Kidney (tissue), 14 donors: ENCODE measurements around the gene NEDD9. TPM values are rescaled to one million over a fixed set of nuclear protein-coding genes. Genes with fewer than 3 reads are reported as not detected.

ENCODE experiments used
- DNase-seq, 5 donors: peaks; one replicate each; pipeline ENCODE4 v3.0.0-alpha.2; 2013 to 2020
- FAIRE-seq: peaks from 2 replicates; lab custom pipeline; 2012; peaks lifted over from hg19 to GRCh38; lab: Jason Lieb, UNC
- H3K27ac ChIP-seq, 2 donors: one replicate each; pipeline ENCODE4 v1.7.0; 2013; ENCODE audit warnings: low read depth in 2 of 2, low read length in 2 of 2, inconsistent platforms in 1 of 2
- H3K27me3 ChIP-seq: one replicate; pipeline ENCODE4 v1.7.1; 2013; ENCODE audit warnings: low read length, inconsistent platforms; ENCODE audit not compliant: control insufficient read depth, insufficient read depth
- H3K36me3 ChIP-seq, 3 donors: one replicate each; pipeline versions ENCODE4 v1.7.0 to v1.7.1; 2013; ENCODE audit warnings: low read length in 3 of 3, control low read depth in 1 of 3, inconsistent platforms in 1 of 3; ENCODE audit not compliant: insufficient read depth in 3 of 3, control insufficient read depth in 2 of 3
- H3K4me1 ChIP-seq, 3 donors: one replicate each; pipeline versions ENCODE4 v1.7.0 to v1.7.1; 2013; ENCODE audit warnings: low read length in 3 of 3, inconsistent platforms in 1 of 3, low read depth in 1 of 3; ENCODE audit not compliant: control insufficient read depth in 2 of 3, insufficient read depth in 2 of 3
- H3K4me3 ChIP-seq, 3 donors: one replicate each; pipeline versions ENCODE4 v1.7.0 to v1.8.1; 2013; ENCODE audit warnings: low read length in 3 of 3, control low read depth in 1 of 3, inconsistent platforms in 1 of 3
- H3K9ac ChIP-seq, 3 donors: one replicate each; pipeline versions ENCODE4 v1.7.0 to v1.7.1; 2013; ENCODE audit warnings: low read length in 3 of 3, control low read depth in 1 of 3, inconsistent platforms in 1 of 3
- H3K9me3 ChIP-seq, 3 donors: one replicate each; pipeline versions ENCODE4 v1.7.0 to v1.7.1; 2013; ENCODE audit warnings: low read length in 3 of 3, control low read depth in 1 of 3, inconsistent platforms in 1 of 3; ENCODE audit not compliant: control insufficient read depth in 2 of 3, insufficient read depth in 1 of 3
- CTCF ChIP-seq: IDR thresholded peaks from 3 replicates; pipeline ENCODE4 v1.5.1; 2012; ENCODE audit warnings: mild to moderate bottlenecking, moderate library complexity, borderline replicate concordance; ENCODE audit not compliant: insufficient read depth; ENCODE audit errors: extremely low read depth
- intact Hi-C: fragments of 100-400 bp; cut with DNase I; formaldehyde crosslinking; loops from one replicate; pipeline ENCODE4 v1.11.1; 2022
- polyA plus RNA-seq: library from polyadenylated mRNA; stranded (reverse); fragments of 350-450 nt; fragmentation: Illumina TruSeq; extraction: RNeasy Lipid Tissue Mini Kit (QIAGEN cat#74804); gene quantifications from one replicate; pipeline ENCODE4 v1.2.3, GENCODE V29; 2014; ENCODE audit warnings: low read depth, low replicate concordance; ENCODE audit not compliant: insufficient read depth
- total RNA-seq: library from RNA; stranded (reverse); fragmentation: NEBNext Ultra II Directional; extraction: Animal tissue kit (Norgen Biotek cat#: 25700); gene quantifications from one replicate; pipeline ENCODE4 v1.2.1, GENCODE V29; 2021
- donor health status: control.
- donor health status: control.
- donor health status: control.
- donor health status: control.
- donor health status: control.
- donor health status: DM: yes; HTN: yes; CAD: no.
- donor health status: Normal renal cell carcinoma (clear cell type).

The NEDD9 gene
- total and polyA plus RNA-seq, 2 donors from 2014 or later, result 19.2 to 101 TPM

GRCh38 chr6:11271228-11272020 lies 39.0 kb upstream of the NEDD9 start:
- Histone ChIP-seq H3K27me3 (no peaks in the 10 kb centered on the region), H3K4me3 (no peak overlapping the region), H3K27ac (no peak overlapping the region), H3K36me3 (no peaks in the 10 kb centered on the region), H3K4me1 (peaks cover 12 to 30% (median 18%) of the 10 kb centered on the region in 3 donors), H3K9me3 (no peaks in the 10 kb centered on the region), H3K9ac (no peak overlapping the region)
- no peak for DNase-seq
- intact Hi-C loops, result no loop called here
- no peak for TF ChIP-seq CTCF
- FAIRE-seq, result no peak

- intact Hi-C loops, result no loop called here
- TF ChIP-seq CTCF, result no peak
- Histone ChIP-seq H3K9ac (no peak overlapping the region), H3K4me1 (peaks cover 8 to 23% (median 9%) of the 10 kb centered on the region in 3 donors), H3K9me3 (no peaks in the 10 kb centered on the region), H3K4me3 (no peak overlapping the region), H3K27ac (no peak overlapping the region), H3K36me3 (no peaks in the 10 kb centered on the region), H3K27me3 (no peaks in the 10 kb centered on the region)
- FAIRE-seq (no peak), DNase-seq (peak in 4 of 5 donors; percentile 57 to 74 (median 62))
Observed at GRCh38 chr6:11270030-11271027, 37.9 kb upstream of the NEDD9 start.

GRCh38 chr6:11268978-11269377 lies 36.5 kb upstream of the NEDD9 start:
- Histone ChIP-seq H3K4me3 (no peak overlapping the region), H3K4me1 (peaks cover 4 to 23% (median 7%) of the 10 kb centered on the region in 3 donors), H3K9me3 (no peaks in the 10 kb centered on the region), H3K9ac (no peak overlapping the region), H3K27me3 (no peaks in the 10 kb centered on the region), H3K27ac (no peak overlapping the region), H3K36me3 (no peaks in the 10 kb centered on the region)
- no peak for DNase-seq
- intact Hi-C loops, result no loop called here
- no peak for TF ChIP-seq CTCF
- FAIRE-seq, result no peak
